ENCODE measurements around the gene MAB21L3.

DNA sequence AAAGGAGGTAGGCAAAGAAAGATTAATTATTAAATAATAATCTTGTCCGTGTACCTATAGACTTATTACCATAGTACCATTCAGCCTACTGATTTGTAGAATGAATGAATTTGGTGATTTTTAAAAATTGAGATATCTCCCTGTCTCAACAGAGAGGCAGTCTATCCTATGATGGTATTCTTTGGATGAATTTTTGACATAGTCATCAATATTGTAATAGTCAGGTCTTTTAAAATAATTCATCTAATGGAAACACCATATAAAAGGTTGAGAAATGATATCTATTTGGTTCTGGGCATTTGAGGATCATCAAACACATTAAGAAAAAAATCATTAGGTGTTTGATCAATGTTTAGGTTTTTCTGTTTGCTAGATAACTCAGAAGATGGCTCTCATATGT lies 35.6 kb upstream of the MAB21L3 start:
- TF ChIP-seq CTBP1 (IDR thresholded peaks at IDR 0.05; ENCODE audit: borderline replicate concordance), result no peak
- no peak for TF ChIP-seq FOXK2 (IDR thresholded peaks at IDR 0.05)
- no peak for TF ChIP-seq SUZ12 (IDR thresholded peaks at IDR 0.05)
- no peak for TF ChIP-seq SP1 (IDR thresholded peaks at IDR 0.05)
- TF ChIP-seq BHLHE40 (IDR thresholded peaks at IDR 0.05; ENCODE audit: borderline replicate concordance), result no peak
- no peak for TF ChIP-seq ARNT (IDR thresholded peaks at IDR 0.05)
- TF ChIP-seq FOXM1 (IDR thresholded peaks at IDR 0.05; ENCODE audit: borderline replicate concordance), result no peak
- TF ChIP-seq FOXA1 (IDR thresholded peaks at IDR 0.05), result no peak
